ENCODE results near the gene MYCN. TPM values are rescaled to one million over a fixed set of nuclear protein-coding genes. Genes with fewer than 3 reads are reported as not detected.

MYCN gene
- total and polyA plus RNA-seq, 2 of the 8 experiments (the other 6 are each of a cell fraction or from before 2014, with no cell fraction given): 87.8 to 137 TPM

- no peak for TF ChIP-seq RAD21 (IDR thresholded peaks at IDR 0.05 in 1 of 2, conservative IDR thresholded peaks at IDR 0.05 in 1 of 2; ENCODE audit: low read depth in 2 of 2, low read length in 2 of 2)
- TF ChIP-seq RBBP5 (IDR thresholded peaks at IDR 0.05; ENCODE audit: borderline replicate concordance, low read depth, low read length): no peak
- no peak for TF ChIP-seq BCL11A (IDR thresholded peaks at IDR 0.05; ENCODE audit: low read depth in 2 of 2, low read length in 2 of 2)
- no peak for TF ChIP-seq SIRT6 (IDR thresholded peaks at IDR 0.05; ENCODE audit: low read length)
- no peak for TF ChIP-seq SIN3A (conservative IDR thresholded peaks at IDR 0.05 in 1 of 2, IDR thresholded peaks at IDR 0.05 in 1 of 2; ENCODE audit: low read depth in 1 of 2, low read length in 2 of 2)
- no peak for TF ChIP-seq KDM5A (IDR thresholded peaks at IDR 0.05; ENCODE audit: low read length)
- no peak for TF ChIP-seq RXRA (IDR thresholded peaks at IDR 0.05; ENCODE audit: insufficient read depth, low read depth, low read length)
- no peak for TF ChIP-seq TAF1 (IDR thresholded peaks at IDR 0.05; ENCODE audit: low read depth, low read length)
- TF ChIP-seq SIX5 (IDR thresholded peaks at IDR 0.05; ENCODE audit: low read depth, low read length): no peak
Measured at GRCh38 chr2:15907461-15908324, 32.7 kb upstream of the MYCN start (continued).
